GM19025 (cell line): Measurements from ENCODE around the gene GLA.

Experiments used
- ATAC-seq: cut with Tn5 transposase; IDR thresholded peaks from one replicate; pipeline ENCODE4 v1.9.1; 2021; ENCODE audit warnings: mild to moderate bottlenecking, low read depth, moderate library complexity; ENCODE audit not compliant: unreplicated experiment

Gene GLA

DNA sequence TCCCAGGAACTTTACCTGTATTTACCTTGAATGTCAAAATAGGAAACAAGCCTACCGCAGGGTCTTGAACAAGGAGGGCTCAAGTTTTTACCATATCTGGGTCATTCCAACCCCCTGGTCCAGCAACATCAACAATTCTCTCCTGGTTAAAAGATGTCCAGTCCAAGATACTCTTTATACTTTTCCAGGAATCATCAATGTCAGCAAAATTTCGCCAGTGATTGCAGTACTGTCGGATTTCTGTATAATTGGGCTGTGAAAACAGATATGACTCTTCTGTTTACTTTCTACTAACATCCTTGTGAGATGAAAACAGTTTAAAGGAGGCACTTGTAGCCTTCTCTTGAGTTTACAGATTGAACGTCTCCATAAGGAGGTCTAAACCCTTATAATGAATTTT, 9.0 kb downstream of the GLA start:
- ATAC-seq, result no peak

DNA sequence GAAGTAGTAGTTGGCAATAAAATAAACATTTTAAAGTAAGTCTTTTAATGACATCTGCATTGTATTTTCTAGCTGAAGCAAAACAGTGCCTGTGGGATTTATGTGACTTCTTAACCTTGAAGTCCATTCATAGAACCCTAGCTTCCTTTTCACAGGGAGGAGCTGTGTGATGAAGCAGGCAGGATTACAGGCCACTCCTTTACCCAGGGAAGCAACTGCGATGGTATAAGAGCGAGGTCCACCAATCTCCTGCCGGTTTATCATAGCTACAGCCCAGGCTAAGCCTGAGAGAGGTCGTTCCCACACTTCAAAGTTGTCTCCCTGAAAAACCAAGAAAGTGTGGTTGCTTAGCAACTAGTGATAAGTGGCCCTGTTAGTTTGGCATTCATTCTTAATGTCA, 9.9 kb downstream of the GLA start:
- ATAC-seq, result no peak

- ATAC-seq, result no peak
Measured at GRCh38 chrX:101395789-101396188, 11.9 kb downstream of the GLA start.

DNA sequence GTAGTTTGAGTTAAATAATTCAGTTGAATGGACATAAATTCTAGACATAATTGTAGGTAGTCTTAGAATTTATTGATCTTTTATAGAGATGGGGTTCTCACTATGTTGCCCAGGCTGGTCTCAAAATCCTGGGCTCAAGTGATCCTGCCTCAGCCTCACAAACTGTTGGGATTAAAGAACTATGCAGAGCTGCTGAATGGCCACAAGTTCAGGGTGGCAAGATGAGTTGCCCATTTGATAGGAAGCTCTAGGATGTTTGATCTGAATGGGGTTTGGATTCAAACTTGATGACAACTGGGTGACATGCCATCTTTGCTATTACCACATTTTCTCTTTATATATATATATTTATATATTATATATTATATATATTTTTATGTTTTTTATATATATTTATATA, 13.4 kb downstream of the GLA start:
- no peak for ATAC-seq

DNA sequence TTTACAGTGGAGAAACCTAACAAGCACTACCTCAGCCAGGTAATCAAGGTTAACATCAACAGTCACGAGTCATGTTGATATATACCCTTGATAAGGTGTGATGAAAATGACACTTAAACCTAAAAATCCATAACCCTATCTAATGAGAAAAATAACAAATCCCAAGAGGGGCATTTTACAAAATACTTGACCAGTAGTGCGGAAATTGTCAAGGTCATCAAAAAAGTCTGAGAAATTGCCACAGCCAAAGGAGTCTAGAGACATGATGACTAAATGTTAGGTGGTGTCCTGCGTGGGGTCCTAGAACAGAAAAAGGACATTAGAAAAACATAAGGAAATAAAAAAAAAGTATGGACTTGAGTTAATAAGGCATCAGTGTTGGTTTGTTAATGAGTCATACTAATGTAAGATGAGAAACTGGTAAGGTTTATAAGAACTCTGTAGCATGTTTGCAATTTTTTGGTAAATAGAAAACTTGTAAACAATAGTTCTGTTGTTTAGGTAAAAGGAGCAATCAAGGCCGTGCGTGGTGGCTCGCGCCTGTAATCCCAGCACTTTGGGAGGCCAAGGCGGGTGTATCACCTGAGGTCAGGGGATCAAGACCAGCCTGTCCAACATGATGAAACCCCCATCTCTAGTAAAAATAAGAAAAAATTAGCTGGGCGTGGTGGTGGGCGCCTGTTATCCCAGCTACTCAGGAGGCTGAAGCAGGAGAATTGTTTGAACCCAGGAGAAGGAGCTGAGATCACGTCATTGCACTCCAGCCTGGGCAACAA, 14.0 kb downstream of the GLA start:
- no peak for ATAC-seq

DNA sequence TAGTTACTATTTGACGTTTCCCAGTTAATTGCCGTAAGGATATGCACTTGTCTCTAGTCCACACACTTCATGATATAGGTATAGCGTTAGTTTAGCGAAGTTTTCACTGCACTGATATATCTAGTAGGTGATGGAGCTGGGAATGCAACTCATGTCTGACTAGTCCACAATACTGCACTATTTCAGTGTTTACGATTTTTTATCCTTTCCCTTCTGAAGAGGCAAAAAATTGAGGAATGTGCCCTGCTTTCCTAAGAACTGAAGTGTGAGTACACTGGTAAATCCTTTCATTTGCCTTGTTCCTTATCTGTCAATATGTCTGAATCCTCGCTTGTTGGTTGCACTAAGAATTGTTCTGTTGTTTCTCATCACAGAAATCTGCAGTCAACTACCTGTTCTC, 15.9 kb downstream of the GLA start:
- no peak for ATAC-seq

- ATAC-seq, result peak; percentile 77
Measured at GRCh38 chrX:101390664-101391525, 16.8 kb downstream of the GLA start, which contains the start of gene RPL36A. Gene RPL36A, plus strand, starts transcription at chrX:101391011. Its CDS starts 33 bp downstream, at chrX:101391044.

DNA sequence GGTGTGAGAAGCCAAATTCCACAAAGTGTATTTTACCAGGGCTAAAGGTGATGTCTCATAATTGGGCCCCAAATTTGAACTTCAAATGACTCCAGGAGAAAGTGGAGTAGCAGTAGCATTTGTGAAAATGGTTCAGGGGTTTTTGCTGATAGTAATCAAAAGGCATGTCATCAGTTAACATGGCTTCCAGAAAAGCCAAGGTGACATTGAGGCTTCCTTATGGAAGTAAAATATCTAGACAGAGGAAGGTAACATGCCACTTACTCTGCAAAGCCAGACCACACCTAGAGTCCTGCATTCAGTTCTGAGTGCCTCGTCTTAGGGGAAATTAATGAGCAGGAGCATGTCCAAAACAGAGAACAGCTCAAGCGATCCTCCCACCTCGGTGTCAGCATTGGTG, 19.1 kb downstream of the GLA start:
- no peak for ATAC-seq

DNA sequence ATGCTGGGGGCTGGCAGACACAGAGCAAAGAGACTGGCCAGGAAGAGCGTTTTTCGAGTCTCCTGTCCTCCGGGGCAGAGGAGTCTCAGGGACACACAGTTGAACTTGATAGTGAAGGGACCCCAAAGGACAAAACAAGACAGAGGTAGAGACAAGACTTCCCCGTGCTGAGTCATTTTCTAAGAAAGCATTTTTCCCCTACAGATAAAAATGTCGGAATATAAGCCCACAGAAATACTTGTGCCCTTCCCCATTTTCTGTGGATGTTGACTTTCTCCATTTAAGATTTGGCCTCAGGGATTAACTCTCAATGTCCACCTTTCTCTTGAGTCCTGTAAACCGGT, 21.2 kb downstream of the GLA start:
- no peak for ATAC-seq

- peak; percentile 49 for ATAC-seq
Measured at GRCh38 chrX:101385795-101386541, 21.8 kb downstream of the GLA start, which contains the start of gene BTK. Gene BTK, minus strand, starts transcription at chrX:101386191. Its CDS starts 10,907 bp downstream, at chrX:101375284.

- ATAC-seq, result no peak
Measured at GRCh38 chrX:101385026-101385684, 22.6 kb downstream of the GLA start.

DNA sequence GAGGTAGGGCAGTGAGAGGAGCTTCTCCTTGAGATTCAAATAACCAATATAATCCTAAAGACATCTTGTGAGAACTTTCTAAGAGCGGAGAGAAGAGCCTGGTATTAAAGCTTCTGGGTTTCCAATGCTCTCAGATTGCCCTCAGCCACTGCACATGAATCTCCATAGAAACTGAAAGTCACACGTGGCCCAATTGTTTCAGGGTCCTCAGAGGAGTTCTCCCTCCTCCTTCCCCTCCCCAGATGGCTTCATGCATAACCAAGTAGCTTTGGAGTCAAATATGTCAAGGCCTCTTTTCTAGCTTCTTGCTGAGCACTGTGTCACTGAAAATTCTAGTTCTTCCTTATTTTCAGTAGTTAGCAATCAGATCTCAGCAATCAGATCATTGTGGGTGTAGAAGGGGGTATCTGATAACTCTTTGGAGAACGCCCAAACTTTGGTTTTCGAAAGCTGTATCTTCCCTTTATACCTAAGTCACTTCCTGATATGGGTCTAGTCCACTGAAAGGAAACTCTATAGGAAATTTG, 24.0 kb downstream of the GLA start:
- peak; percentile 68 for ATAC-seq

DNA sequence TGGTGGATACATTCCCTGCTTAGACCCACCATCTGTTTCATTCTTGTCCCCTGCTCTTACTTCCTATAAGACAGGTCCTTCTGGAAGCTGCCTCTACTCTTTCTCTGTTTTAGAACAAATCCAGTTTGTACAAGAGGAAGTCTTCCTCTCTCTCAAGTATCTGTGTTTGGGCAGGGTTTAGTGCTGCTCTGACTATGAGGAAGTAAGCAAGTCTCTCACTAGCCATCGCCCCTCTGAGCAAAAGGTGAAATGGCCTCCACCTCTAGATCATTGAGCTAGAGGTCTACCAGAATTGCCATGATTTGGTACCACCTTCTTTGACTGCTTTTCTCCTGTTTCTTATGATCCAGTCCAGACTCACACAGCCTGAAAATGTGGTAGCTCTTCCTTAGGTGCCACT, 30.2 kb downstream of the GLA start:
- no peak for ATAC-seq

DNA sequence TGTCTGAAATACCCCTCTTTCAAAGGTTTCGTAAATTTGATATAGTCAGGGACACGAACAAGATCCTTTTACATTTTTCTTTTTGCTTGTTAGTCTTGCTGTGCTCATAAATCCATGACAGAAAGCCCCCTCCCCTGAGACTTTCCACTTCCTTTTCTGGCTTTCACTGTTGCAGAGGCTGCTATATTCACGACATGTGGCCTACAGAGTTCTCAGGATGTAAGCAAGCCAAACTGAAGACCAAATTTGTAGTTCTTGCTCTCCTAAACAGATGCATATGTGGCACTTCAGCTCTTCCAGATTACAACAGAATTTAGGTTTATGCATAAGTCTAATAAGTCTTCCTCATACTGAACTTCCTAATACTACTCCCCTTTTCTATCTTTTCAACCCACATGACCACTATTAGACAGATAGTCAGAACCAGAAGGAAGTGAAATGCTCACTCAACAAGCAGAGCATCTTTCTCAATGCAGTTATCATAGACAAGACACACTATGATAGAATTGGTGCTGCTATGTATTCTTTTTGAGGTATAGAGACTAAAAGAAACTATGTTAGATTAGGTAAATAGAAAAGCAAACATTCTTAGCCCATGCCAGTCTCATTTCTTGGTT, 36.7 kb downstream of the GLA start:
- ATAC-seq, result no peak

DNA sequence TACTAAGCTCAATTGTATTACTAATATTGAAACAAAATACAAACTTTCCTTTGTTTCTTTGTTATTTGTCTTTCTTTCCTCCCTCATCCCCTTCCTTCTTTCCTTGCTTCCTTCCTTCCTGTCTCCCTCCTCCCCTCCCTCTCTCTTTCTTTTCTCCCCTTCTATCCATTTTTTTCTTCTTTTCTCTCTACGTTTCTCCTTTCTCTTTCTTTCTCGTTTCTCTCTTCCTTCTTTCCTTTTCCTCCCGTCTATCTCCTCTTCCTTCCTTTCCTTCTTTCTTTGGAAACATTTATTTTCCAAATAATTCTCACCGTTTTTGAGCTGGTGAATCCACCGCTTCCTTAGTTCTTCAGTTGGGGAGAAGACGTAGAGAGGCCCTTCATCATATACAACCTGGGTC, 38.0 kb downstream of the GLA start:
- no peak for ATAC-seq

DNA sequence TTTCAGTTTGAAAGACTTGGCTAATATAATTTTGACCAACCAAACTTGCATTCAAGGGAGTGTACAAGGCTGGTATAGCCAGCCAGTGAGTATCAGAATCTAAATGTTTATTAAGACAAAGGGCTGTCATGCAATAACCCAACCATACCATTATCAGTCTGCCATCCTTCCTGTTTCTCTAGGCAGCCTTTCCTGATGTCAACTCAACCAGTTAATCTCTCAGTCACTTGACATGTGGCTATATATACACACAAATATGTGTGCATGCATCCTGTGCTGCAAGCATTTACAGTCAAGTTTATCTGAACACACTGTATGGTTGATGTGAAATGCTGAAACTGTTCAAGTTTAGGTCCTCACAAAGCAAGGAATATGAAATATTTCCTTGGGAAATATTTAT, 38.9 kb downstream of the GLA start:
- no peak for ATAC-seq

- ATAC-seq, result no peak
Measured at GRCh38 chrX:101365301-101365795, 42.4 kb downstream of the GLA start.

DNA sequence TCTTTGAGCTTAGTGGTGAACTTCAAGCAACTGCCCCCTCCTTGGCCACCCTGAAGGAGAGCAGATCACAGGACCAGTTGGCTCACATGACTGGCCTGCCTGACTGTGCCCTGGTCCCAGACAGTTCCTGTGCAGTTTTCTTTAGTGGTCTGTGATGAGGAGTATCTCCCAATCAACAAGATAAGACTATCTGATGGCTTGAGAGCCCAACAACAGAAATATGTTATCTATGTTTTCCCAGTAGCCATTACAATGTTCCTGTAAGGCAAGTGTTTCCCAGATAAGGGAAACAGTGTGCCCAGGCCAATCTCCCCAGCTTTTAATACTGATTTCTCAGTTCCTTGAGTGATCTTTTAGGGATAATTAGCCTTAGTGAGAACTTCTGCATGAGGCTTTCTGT, 45.0 kb downstream of the GLA start:
- no peak for ATAC-seq

DNA sequence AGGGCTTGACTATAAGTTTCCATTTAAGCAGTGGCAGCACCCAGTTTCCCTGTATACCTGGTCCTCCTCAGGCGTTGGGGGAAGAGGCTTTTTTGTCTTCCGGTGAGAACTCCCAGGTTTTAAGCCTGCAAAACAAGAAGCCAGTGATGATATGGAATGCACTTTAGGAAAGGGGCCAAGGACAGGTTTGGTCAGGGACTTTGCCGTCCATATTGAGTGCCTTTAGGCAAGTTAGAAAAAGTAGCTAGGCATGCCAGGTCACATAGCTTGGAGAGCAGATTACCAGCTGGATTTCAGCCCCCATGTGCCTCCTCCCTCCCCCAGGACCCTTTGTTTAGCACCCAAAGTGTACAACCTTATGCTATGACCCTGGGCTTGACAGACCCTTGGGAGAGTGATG, 45.6 kb downstream of the GLA start:
- ATAC-seq, result no peak

DNA sequence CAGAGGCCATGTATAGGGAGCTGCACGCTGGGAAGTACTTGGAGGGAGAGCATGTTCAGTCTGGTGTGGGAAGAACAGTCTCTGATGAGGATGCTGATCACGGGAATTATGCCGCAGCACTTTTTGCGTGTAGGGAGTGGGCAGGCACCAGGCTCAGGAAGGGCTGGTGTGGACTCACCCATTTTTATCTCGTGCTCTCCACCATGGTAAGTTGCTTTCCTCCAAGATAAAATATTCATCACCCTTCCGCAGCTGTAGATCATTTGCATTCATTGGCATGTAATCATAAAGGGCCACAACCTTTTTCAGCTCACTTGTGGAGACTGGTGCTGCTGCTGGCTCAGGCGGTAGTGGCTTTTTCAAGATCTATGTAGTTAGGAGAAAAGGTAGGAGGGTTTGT, 47.3 kb downstream of the GLA start:
- no peak for ATAC-seq
